SU-DHL-6 (cell line): Measurements from ENCODE around the gene SLC1A5.

Experiments
- H2AFZ ChIP-seq: fragments of 200-600 bp; sonication (generic); 2 replicates; pipeline ENCODE4 v1.6.1; 2014; ENCODE audit warnings: low read depth, mild to moderate bottlenecking, moderate library complexity, mixed read lengths, antibody characterized with exemption, low read length; ENCODE audit not compliant: severe bottlenecking
- H3F3A ChIP-seq: fragments of 200-600 bp; shearing (Covaris generic); 2 replicates; pipeline ENCODE4 v1.6.0; 2016; ENCODE audit warnings: antibody characterized with exemption, mild to moderate bottlenecking; ENCODE audit not compliant: insufficient read depth
- H3K27ac ChIP-seq: fragments of 200-600 bp; sonication (generic); 2 replicates; pipeline ENCODE4 v1.5.1; 2016; ENCODE audit warnings: low read depth, mild to moderate bottlenecking, low read length, moderate library complexity, mixed read lengths
- H3K27me3 ChIP-seq: fragments of 200-600 bp; sonication (generic), shearing (Covaris generic); 2 replicates; pipeline ENCODE4 v1.6.0; 2014; ENCODE audit warnings: mild to moderate bottlenecking, low read length
- H3K36me3 ChIP-seq: fragments of 200-600 bp; sonication (generic); 2 replicates; pipeline ENCODE4 v1.6.1; 2014; ENCODE audit warnings: mild to moderate bottlenecking, low read length, mixed read lengths
- H3K4me2 ChIP-seq: fragments of 300-600, 200-600 bp; shearing (Covaris generic), sonication (generic); 2 replicates; pipeline ENCODE4 v1.6.0; 2014; ENCODE audit warnings: low read length, low read depth, mild to moderate bottlenecking; ENCODE audit not compliant: poor library complexity, severe bottlenecking
- H3K4me3 ChIP-seq: fragments of 200-600 bp; sonication (generic); 2 replicates; pipeline ENCODE4 v1.5.1; 2014; ENCODE audit warnings: antibody characterized with exemption, low read length, mild to moderate bottlenecking, mixed read lengths; ENCODE audit not compliant: insufficient read depth, poor library complexity, severe bottlenecking
- H3K79me2 ChIP-seq: fragments of 200-600 bp; sonication (generic); 2 replicates; pipeline ENCODE4 v1.6.1; 2014; ENCODE audit warnings: mild to moderate bottlenecking, low read length, moderate library complexity; ENCODE audit not compliant: insufficient read depth
- H3K9ac ChIP-seq: fragments of 200-600 bp; sonication (generic); 2 replicates; pipeline ENCODE4 v1.7.0; 2014; ENCODE audit warnings: mild to moderate bottlenecking, low read length
- H3K9me2 ChIP-seq: fragments of 200-600 bp; sonication (generic); replicated peaks from 2 replicates; pipeline ENCODE4 v1.6.1; 2014; ENCODE audit warnings: low read length; ENCODE audit not compliant: insufficient read depth
- H3K9me3 ChIP-seq: fragments of 200-600 bp; sonication (generic); 2 replicates; pipeline ENCODE4 v1.6.1; 2014; ENCODE audit warnings: low read length, mixed read lengths; ENCODE audit not compliant: insufficient read depth
- H4K20me1 ChIP-seq: fragments of 200-600 bp; sonication (generic); 2 replicates; pipeline ENCODE4 v1.6.1; 2014; ENCODE audit warnings: low read depth, mild to moderate bottlenecking, antibody characterized with exemption, low read length, moderate library complexity, mixed read lengths
- CTCF ChIP-seq: fragments of 200-600 bp; sonication (generic); IDR thresholded peaks from one replicate; pipeline ENCODE4 v1.5.1; 2017; ENCODE audit warnings: antibody characterized with exemption, mild to moderate bottlenecking, low read length, moderate library complexity; ENCODE audit not compliant: insufficient read depth, poor library complexity, severe bottlenecking
- EZH2phosphoT487 ChIP-seq: fragments of 200-600 bp; sonication (generic), shearing (Covaris generic); conservative IDR thresholded peaks from 2 replicates; pipeline ENCODE4 v1.6.1; 2018; ENCODE audit warnings: mild to moderate bottlenecking, antibody characterized with exemption, low read length, moderate library complexity, mixed read lengths

The SLC1A5 gene

GRCh38 chr19:46739290-46739771, 49.1 kb downstream of the SLC1A5 start:
- Histone ChIP-seq H3K27ac (no peak overlapping the region), H3F3A (no peaks in the 10 kb centered on the region), H3K79me2 (peaks cover 78% of the 10 kb centered on the region), H3K9me3 (no peaks in the 10 kb centered on the region), H4K20me1 (no peaks in the 10 kb centered on the region; the same call in 1 of the 2 replicates), H3K4me3 (no peak overlapping the region), H3K27me3 (no peaks in the 10 kb centered on the region), H3K9me2 (no peaks in the 10 kb centered on the region), H3K4me2 (no peak overlapping the region), H3K36me3 (peaks cover 4% of the 10 kb centered on the region; the same call in 1 of the 2 replicates), H3K9ac (no peak overlapping the region), H2AFZ (no peak overlapping the region)
- TF ChIP-seq CTCF (no peak), EZH2phosphoT487 (no peak)

GRCh38 chr19:46737761-46738171, 50.6 kb downstream of the SLC1A5 start:
- no peaks in the 10 kb centered on the region for H3K27me3 ChIP-seq

GRCh38 chr19:46737298-46737654, 51.1 kb downstream of the SLC1A5 start:
- H3K9ac ChIP-seq: no peak overlapping the region
- no peaks in the 10 kb centered on the region for H3F3A ChIP-seq
- H4K20me1 ChIP-seq: no peaks in the 10 kb centered on the region; the same call in 1 of the 2 replicates
- peaks cover 71% of the 10 kb centered on the region for H3K79me2 ChIP-seq
- no peak overlapping the region for H3K4me3 ChIP-seq
- no peak overlapping the region for H3K4me2 ChIP-seq
- TF ChIP-seq CTCF (no peak), EZH2phosphoT487 (no peak)
- H3K27me3 ChIP-seq: no peaks in the 10 kb centered on the region
- peaks cover 7% of the 10 kb centered on the region; the same call in 1 of the 2 replicates for H3K36me3 ChIP-seq
- H2AFZ ChIP-seq: no peak overlapping the region
- H3K9me2 ChIP-seq: no peaks in the 10 kb centered on the region
- H3K9me3 ChIP-seq: no peaks in the 10 kb centered on the region
- H3K27ac ChIP-seq: no peak overlapping the region

More at GRCh38 chr19:46737761-46738171, 50.6 kb downstream of the SLC1A5 start:
- Histone ChIP-seq H3K9me3 (no peaks in the 10 kb centered on the region), H3K9ac (no peak overlapping the region), H3K79me2 (peaks cover 75% of the 10 kb centered on the region), H3K27ac (no peak overlapping the region), H3K9me2 (no peaks in the 10 kb centered on the region), H3K36me3 (peaks cover 7% of the 10 kb centered on the region; the same call in 1 of the 2 replicates), H4K20me1 (no peaks in the 10 kb centered on the region; the same call in 1 of the 2 replicates), H3K4me3 (no peak overlapping the region), H3K4me2 (no peak overlapping the region), H3F3A (no peaks in the 10 kb centered on the region), H2AFZ (no peak overlapping the region)
- TF ChIP-seq EZH2phosphoT487: no peak
- TF ChIP-seq CTCF: no peak
